Thyroid gland (tissue), 4 donors: ENCODE data around the gene CCDC7.

Experiments
- POLR2A ChIP-seq, 2 donors: fragments of 450-650 bp; IDR thresholded peaks; one replicate each; pipeline ENCODE4 v1.6.1; 2017; ENCODE audit warnings: antibody characterized with exemption in 2 of 2, mild to moderate bottlenecking in 2 of 2, moderate library complexity in 1 of 2
- TF ChIP-seq, protein P1 (sequence below), 6 experiments: fragments of 200-600 bp in 3 of 6; fragments of 450-650 bp in 3 of 6; sonication (generic) in 3 of 6; IDR thresholded peaks; one replicate each; pipeline ENCODE4 v1.5.1; 2016 to 2019; ENCODE audit warnings: antibody characterized with exemption in 6 of 6, mild to moderate bottlenecking in 2 of 6, inconsistent platforms in 1 of 6, moderate library complexity in 1 of 6

DNA sequence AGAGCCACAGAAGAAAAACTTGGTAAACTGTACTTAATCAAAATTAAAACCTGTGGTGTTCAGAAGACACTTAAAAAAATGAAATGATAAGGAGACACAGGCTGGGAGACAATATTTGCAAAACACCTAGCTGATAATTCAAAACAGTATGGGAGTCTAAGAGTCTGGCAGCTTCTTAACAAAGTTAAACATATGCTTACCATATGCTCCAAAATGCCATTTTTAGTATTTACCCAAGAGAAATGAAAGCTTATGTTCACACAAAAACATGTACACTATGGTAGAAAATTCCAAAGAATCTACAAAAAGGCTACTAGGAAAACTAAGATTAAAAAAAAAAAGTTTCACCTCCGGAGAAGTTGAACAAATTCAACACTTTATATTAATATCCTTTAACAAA lies 463.5 kb downstream of the CCDC7 start:
- TF ChIP-seq, protein P1, sequence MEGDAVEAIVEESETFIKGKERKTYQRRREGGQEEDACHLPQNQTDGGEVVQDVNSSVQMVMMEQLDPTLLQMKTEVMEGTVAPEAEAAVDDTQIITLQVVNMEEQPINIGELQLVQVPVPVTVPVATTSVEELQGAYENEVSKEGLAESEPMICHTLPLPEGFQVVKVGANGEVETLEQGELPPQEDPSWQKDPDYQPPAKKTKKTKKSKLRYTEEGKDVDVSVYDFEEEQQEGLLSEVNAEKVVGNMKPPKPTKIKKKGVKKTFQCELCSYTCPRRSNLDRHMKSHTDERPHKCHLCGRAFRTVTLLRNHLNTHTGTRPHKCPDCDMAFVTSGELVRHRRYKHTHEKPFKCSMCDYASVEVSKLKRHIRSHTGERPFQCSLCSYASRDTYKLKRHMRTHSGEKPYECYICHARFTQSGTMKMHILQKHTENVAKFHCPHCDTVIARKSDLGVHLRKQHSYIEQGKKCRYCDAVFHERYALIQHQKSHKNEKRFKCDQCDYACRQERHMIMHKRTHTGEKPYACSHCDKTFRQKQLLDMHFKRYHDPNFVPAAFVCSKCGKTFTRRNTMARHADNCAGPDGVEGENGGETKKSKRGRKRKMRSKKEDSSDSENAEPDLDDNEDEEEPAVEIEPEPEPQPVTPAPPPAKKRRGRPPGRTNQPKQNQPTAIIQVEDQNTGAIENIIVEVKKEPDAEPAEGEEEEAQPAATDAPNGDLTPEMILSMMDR (IDR thresholded peaks at IDR 0.05), result no peak
- no peak for TF ChIP-seq POLR2A (IDR thresholded peaks at IDR 0.05)
